Fibroblast of skin of left biceps (primary cell): Measurements from ENCODE around the gene CSF1.

Experiments used
- DNase-seq, 2 experiments: peaks; one replicate each; pipeline ENCODE4 v3.0.0-alpha.2; 2013; ENCODE audit warnings: low read depth in 2 of 2

Gene CSF1

DNA sequence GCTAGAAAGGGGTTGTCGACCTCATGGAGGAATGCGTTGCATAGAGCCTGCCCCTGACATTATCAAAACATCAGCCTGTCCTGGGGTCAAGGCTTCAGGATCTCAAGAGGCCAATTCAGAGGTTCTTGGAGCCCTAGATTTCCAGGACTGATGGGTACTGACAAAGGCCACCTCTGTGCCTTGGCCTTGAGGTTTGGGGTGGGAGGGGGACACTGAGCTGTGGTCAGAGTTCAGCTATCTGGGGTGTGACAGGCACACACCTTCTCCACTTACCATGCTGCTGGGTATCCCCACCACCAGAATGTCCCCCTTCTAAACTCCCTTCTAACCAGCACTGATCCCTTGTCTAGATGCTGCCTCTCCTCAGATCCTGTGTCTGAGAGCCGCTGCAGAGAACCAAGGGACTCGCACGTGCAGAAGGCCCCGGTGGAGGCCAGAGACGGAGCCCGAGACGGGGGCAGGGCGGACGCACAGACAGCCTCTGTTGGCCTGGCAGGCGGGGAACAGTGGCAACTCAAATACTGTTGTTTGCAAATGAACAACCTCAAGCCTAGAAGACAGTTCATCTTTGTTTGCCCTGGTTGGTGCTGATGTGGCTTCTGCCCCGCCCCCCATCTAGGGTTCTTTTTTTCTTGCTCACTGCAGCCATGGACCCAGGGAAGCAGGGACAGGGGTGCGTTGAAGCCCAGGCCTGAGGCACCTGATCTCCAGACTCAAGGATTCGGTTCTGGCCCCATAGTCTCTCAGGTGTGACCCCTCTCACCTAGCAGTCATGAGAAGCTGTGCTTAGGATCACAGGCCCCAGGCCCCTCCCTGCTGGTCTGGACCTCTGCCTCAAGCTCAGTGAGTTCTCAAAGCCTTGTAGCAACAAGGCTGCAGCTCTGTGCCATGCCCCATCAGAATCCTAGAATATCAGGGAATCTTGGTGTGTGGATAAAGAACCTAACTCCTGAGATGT lies 28.1 kb upstream of the CSF1 start:
- DNase-seq: no peak

DNA sequence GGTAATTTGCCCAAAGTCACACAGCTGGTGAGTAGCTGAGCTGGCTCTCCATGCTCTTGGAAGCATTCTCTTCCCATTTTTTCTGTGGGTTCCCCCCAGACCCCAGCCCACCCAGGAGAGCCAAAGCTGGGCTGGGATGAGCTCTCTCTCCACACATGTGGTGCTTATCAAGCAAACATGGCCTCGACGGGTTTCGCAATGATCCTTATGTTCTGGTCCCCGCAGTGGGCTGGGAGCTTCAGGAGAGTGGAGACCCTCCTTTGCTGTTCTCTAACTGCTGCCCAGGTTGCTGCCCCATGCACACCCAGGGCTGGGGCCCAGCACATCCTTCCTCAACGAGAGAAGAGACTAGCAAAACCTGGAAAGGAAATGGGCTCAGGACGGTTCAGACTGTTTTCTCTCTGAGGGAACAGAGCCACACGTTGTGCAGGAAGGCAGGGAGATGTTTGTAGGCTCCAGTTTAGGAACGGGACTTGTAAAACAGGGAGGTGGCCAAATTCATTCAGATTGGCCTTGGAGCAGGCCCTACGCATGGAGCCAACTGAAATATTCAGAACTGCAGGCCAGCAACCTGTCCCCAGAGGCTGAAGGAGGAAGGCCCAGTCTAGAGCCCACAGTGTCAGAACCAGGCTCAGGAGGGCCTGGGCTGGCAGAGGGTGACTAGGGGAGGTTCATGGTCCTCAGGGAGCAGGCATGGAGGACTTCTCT lies 27.2 kb upstream of the CSF1 start:
- no peak for DNase-seq

- DNase-seq: no peak
Measured at GRCh38 chr1:109884242-109884891, 26.3 kb upstream of the CSF1 start.

- DNase-seq: no peak
Measured at GRCh38 chr1:109885589-109885988, 25.1 kb upstream of the CSF1 start.

- no peak for DNase-seq
Measured at GRCh38 chr1:109886827-109887226, 23.8 kb upstream of the CSF1 start.

DNA sequence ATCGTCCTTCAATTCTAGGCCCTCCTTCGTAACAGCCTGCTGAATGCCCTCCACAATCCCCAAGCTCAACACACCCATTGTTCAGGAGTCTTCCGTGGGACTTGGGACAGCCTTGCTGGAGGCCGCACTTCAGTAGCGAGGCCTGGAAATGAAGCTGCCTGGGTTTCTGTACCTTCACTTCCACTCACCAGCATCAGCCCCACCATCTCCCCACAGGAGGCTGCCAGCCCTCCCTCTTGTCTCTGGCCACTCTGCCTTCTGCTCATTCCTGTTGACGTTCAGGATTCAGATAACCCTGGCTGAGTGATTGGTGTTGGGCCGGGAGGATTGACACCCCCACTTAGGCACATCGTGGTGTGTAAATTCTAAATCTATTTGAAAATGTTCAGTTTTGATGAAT lies 23.4 kb upstream of the CSF1 start:
- DNase-seq: no peak

DNA sequence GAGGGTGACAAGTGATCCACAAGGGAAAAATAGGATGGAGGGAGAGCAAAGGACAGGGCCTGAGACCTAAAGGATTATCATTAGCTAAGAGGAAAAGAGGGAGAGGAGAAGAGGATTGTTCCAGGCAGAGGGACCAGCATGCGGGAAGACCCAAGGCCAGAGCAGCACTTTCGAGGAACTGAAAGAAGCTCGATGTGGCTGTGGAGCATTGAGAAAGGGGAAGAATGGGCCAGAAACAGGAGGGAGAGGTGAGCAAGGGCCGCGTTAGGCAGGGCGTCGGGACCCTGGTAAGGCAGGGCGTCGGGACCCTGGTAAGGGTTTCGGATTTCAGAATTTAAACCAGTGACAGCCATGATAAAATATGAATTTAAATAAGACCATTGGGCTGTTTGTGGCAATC lies 22.8 kb upstream of the CSF1 start:
- DNase-seq: no peak

DNA sequence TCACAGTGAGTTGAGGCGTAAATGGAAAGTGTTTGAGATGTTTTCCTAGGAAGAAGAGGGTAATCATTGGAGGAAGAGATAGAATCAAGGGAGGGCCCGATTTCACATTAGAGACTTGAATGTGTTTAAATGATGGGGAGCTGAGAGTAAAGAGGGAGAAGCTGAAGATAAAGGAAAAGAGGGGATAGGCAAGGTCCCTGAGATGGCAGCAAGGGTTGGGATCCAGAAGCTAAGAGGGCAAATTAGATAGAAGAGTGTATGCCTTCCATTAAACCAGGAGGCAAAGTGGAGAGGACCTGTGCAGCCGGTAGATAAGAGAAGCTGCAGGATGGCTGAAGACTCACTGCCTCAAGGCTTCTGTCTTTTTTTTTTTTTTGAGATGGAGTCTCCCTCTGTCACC lies 21.6 kb upstream of the CSF1 start:
- DNase-seq: no peak

DNA sequence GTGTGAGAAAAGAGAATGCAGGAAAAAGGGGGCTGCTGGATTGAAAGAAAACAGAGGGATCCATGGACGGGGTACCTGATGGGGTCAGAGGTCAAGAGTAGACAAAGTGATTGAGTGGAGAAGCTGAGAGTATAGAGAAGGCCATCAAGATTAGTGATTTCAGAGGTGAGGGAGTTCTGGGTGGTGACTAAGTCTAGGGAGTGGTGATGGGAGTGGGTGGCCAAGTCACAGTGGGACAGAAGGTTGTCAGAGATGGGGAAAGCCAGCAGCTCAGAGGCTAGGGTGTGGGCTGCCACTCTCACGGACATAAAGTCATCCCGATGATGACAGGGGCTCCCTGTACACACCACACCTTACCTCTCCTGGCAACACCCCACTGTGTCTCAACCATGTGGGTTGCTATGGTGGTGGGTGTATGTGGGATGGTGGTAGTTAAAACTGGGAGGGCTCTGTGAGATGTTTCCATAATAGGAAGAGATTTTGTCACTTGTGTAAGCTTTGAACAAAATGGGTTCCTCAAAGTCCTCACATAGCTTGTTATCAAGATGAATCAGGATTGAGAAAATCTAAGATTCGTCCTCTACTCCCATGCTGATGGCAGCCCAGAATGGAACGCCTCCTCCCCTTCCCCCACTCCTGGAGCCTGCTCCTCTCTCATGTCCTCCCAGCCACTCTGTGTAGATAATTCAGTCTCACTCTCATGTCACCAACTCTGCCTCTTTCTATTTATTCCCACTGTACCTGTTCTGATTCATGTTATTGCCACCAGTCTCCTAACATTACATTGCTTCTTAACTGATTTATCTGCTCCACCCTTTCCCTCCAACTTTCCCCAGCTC lies 20.3 kb upstream of the CSF1 start:
- no peak for DNase-seq

GRCh38 chr1:109891930-109892329 lies 18.7 kb upstream of the CSF1 start:
- DNase-seq: no peak

DNA sequence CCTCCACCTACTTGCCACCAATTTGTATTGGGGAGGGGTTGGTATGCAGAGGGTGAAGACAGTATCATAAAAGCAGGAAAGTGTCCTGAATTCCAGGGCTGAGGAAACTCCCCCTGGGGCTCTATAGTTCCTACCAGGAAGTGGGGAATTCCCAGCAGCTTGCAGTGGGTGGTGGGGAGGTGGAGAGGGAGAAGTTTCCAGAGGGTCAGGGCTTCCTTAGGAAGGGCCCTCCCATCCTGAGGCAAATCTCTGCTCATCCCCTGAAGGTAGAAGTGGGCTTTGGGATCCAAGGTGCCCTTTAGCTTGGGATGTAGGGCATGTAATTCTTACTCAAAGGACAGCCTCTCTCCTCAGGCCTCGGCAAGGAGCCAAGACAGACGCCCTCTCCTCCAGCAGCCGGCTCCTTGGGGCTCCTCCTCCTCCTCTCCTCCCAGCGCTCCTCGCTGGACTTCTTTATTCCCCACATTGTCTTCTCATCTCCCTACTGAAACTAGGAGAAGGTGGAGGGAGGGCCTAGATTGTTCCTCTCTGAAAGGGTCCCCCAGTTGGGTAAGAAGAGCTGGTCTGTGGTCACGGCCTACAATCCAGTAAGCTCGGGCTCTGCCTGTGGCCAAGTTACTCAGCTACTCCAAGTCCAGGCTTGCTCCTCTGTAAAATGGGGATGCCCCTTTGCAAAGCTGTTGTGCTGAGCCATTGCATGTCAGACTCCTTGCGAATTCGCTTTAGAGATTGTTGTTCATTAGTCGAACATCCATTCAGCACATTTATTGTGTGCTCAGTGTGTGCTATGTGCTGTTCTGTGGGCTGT lies 17.9 kb upstream of the CSF1 start:
- no peak for DNase-seq

- no peak for DNase-seq
Measured at GRCh38 chr1:109893532-109894171, 17.0 kb upstream of the CSF1 start.

DNA sequence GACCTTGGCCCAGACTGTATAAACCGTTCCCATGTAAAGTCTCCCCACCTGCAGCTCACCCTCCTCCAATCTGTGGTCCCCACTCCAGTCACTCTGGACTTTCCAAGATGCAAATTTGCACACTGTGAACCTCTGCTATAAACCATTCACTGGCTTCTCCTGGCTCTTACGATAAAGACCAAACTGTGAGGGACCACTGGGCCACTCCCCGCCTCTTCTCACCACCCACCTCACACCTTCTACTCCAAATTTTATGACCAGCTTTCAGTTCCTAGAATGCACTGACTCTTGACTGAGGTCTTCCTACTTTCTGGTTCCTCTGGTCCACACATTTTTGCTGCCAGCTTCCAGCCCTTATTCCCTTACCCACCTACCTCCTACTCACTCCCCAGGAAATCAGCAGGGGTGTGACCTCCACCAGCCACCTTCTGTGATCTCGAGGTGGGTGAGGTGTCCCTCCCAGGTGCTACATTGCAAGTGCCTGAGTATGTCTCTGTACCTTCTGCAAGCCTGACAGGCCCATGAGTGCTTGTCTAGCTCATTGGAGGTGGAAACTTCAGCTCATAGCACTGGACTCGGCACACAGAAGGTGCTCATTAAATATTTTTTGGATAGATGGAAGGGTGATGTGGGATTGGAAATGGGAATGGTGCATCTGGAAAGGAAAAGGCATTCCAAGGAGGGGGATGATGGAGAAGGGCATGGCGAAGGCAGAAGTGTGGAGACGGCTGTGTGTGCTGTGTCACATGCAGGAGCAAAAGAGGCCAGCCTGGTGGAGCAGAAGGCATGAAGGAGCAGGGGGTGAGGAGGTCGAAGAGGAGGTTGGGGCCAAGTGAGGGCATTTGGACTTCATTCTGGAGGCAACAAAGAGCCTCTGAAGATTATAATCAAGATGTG lies 15.6 kb upstream of the CSF1 start:
- DNase-seq: no peak

DNA sequence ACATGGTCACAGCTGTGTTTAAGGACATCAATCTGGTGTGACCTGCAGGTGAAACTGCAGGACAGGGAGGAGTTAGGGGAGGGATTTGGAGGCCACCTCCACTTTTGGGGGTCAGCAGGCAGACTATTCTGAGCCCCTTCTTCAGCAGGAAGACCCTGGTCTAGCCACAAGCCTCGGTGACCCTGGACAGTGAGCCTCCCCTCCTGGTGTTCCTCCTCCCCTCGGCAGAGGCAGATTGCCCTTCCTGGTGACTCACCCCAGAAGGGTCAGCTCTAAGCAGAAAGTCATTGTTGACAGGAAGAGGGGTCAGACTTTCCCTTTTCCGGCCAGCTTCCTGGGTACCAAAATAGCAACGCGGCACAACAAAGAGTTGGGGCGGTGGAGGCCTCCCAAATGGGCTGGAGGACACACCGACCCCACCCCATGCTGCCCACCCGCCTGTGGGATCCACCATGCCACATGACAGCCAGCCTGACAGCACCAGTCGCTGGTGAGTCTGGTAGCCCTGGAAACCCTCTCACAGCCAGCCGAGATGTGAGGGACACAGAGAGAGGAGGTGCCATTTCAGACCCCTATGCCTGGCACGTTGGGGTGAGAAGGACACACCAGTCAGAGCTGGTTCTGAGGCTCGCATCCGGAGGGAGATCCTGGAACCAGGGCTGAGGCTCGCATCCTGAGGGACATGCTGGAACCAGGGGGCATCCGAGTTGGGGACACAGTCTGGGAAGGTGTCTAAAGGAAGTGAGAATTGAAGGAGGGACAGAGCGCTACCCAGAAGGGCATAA lies 14.7 kb upstream of the CSF1 start:
- no peak for DNase-seq

DNA sequence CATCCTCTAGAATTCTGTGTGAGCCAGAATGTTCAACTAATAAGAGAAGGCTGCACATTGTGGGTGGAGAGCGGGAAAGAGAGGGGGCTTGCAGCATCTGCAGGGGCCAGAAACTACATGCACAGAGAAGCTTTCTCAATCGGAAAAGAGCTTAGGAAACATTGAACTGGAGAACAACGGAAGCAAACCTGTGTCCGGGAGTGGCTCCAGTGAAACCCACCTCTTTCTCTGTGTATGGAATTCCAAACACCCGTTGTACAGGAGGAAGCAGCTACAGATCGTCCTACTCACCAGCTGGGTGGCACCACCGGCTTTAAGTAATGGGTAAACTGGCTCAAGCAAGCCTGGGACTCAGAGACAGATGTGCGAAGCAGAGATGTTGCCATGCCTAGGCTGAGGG lies 14.0 kb upstream of the CSF1 start:
- no peak for DNase-seq

DNA sequence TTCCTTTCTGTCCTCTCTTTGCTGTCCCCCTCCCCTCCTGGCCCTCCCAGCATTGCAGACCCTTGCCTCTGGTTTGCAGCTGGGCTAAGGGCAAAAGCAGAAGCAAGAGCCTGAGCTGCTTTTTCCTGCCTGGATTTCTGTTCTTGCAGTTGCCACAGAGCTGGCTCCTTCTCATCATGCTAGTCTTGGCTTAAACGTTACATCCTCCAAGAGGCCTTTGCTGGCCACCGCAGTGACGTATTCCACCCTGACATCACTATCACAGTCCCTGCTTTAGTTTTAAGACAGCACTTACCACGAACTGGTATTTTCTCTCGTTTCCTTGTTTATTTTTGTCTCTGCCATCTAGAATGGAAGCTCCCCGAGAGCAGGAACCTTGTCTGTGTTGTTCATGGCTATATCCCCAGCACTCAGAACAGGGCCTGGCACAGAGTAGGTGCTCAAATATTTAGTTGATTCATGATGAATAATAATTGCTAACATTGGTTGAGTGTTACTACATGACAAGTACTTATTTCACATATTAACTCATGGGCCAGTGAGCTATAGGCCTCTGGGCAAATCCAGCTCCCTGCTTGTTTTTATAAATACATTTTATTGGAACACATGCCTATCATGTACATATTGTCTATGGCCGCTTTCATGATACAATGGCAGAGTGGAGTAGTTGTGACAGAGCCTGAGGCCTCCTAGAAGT lies 13.2 kb upstream of the CSF1 start:
- DNase-seq: no peak

DNA sequence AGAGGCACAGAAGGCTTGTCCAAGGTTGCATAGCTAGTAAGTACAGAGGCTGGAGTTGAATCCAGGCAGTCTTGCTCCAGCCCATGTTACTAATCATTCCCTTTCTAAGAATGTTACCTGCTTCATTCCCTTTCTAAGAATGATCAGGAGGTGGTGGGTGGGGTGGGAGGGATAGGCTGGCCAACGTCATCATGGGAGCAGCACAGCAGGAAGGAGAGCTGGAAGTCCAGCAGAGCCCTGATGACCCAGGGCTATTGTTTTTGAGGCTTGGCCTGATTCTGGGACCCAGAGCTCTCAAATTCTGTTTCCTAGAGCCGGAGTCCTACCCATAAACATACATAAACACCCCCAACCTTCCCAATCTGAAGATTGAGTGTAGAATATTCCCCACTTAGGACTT lies 11.8 kb upstream of the CSF1 start:
- no peak for DNase-seq

DNA sequence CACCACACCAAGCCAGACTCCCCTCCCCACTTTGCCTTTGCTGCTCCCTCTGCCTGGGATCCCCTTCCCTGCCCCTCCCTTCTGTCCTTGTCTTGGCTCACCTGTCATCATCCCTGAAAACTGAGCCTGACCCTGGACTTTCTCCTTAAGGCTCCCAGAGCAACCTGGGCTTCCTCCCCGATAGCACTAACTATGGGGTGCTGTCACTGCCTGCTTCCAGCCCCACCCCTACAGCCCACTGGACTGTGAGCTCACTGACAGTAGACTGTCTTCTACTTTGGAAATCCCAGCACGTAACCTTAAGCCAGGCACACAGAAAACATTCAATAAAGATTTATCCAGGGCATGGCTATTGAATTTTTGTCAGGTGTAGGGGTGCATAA lies 9.5 kb upstream of the CSF1 start:
- DNase-seq: no peak
